T-helper 2 cell treated with Interferon-gamma antibody and Interleukin-4, amounts not matched to agents 100 ng/mL and 5 ng/mL, for 36 hours (primary cell): Measurements from ENCODE around the gene SLC26A3. TPM values are rescaled to one million over a fixed set of nuclear protein-coding genes. Genes with fewer than 3 reads are reported as not detected.

Experiments
- intact Hi-C: fragments of 100-400 bp; cut with micrococcal nuclease; formaldehyde crosslinking; loops from one replicate; pipeline ENCODE4 v1.15.1; 2023
- total RNA-seq: library from RNA; stranded (reverse); gene quantifications from 2 replicates; pipeline ENCODE4 v1.2.3, GENCODE V29; 2022

Gene SLC26A3
- total RNA-seq, 1 donor from 2014 or later: not detected

- intact Hi-C loops: no loop called here
These were observed 51.9 kb downstream of the SLC26A3 start for GRCh38 chr7:107751113-107751512.

GRCh38 chr7:107746006-107746405, 57.0 kb downstream of the SLC26A3 start:
- intact Hi-C loops: loop anchor here (10.0 kb wide), 1 partner anchor 881 kb away; the partner anchor contains the start of gene PIK3CG

- intact Hi-C loops: loop anchor here (1.0 to 10.0 kb wide), 4 partner anchors 282 to 880 kb away; partner anchors contain the start of genes DNAJB9, PIK3CG, PNPLA8 and THAP5
These were observed 58.7 kb downstream of the SLC26A3 start for GRCh38 chr7:107744345-107744750.

- intact Hi-C loops: loop anchor here (1.0 to 10.0 kb wide), 13 partner anchors 83 to 1459 kb away; partner anchors contain the start of genes BCAP29, CCDC71L, COG5 and DLD
These were observed 59.3 kb downstream of the SLC26A3 start, which contains the start of gene CBLL1 for GRCh38 chr7:107743567-107744344. TSS of gene CBLL1 (plus strand) at chr7:107744142. CDS start at chr7:107744164, 22 bp downstream.

- intact Hi-C loops: loop anchor here (1.0 to 10.0 kb wide), 12 partner anchors 83 to 1458 kb away; partner anchors contain the start of genes BCAP29, CCDC71L, COG5 and DLD
These were observed 60.1 kb downstream of the SLC26A3 start for GRCh38 chr7:107742678-107743566.

- intact Hi-C loops: loop anchor here (5.0 kb wide), 2 partner anchors 71 to 146 kb away; partner anchors contain the start of gene BCAP29
These were observed 74.7 kb downstream of the SLC26A3 start for GRCh38 chr7:107728276-107728675.

GRCh38 chr7:107726356-107727130, 76.5 kb downstream of the SLC26A3 start:
- intact Hi-C loops: loop anchor here (2.0 to 5.0 kb wide), 3 partner anchors 69 to 524 kb away; partner anchors contain the start of gene BCAP29

GRCh38 chr7:107725138-107725740, 77.8 kb downstream of the SLC26A3 start:
- intact Hi-C loops: loop anchor here (1.0 to 5.0 kb wide), 4 partner anchors 68 to 262 kb away; partner anchors contain the start of gene BCAP29

GRCh38 chr7:107723255-107723654, 79.8 kb downstream of the SLC26A3 start:
- intact Hi-C loops: no loop called here

- intact Hi-C loops: no loop called here
These were observed 81.7 kb downstream of the SLC26A3 start for GRCh38 chr7:107721286-107721685.

GRCh38 chr7:107718456-107719193, 84.4 kb downstream of the SLC26A3 start:
- intact Hi-C loops: no loop called here

- intact Hi-C loops: no loop called here
These were observed 87.5 kb downstream of the SLC26A3 start for GRCh38 chr7:107715531-107715930.

Other genes starting within 250 kb of the SLC26A3 start
- gene COG5, start 239.3 kb downstream of the SLC26A3 start, total RNA-seq: 32.1 and 35.9 TPM in 2 replicates
- 10.2 and 10.4 TPM in 2 replicates for gene DUS4L, start 239.3 kb downstream of the SLC26A3 start, total RNA-seq
- 51.9 and 53.3 TPM in 2 replicates for gene BCAP29, start 223.0 kb downstream of the SLC26A3 start, total RNA-seq
- gene SLC26A4, start 142.4 kb downstream of the SLC26A3 start, total RNA-seq: 3.5 and 4.5 TPM in 2 replicates
- gene CBLL1, start 59.1 kb downstream of the SLC26A3 start, total RNA-seq: 46.3 and 48.1 TPM in 2 replicates
- gene DLD, start 88.0 kb upstream of the SLC26A3 start, total RNA-seq: 76.9 and 78.2 TPM in 2 replicates
- gene LAMB1, start 199.9 kb upstream of the SLC26A3 start, total RNA-seq: not detected in 2 replicates